Testis (tissue), 3 donors: ENCODE measurements around the gene GASK1A. TPM values are rescaled to one million over a fixed set of nuclear protein-coding genes. Genes with fewer than 3 reads are reported as not detected.

ENCODE experiments used
- DNase-seq: peaks from one replicate; pipeline ENCODE4 v3.0.0-alpha.2; 2019
- H3K27ac ChIP-seq, 2 donors: fragments of 200-600 bp; sonication (generic); one replicate each; pipeline ENCODE4 v1.5.1; 2019
- H3K27me3 ChIP-seq: fragments of 200-600 bp; sonication (generic); one replicate; pipeline ENCODE4 v1.5.1; 2019
- H3K36me3 ChIP-seq: fragments of 200-600 bp; sonication (generic); one replicate; pipeline ENCODE4 v1.5.1; 2017; ENCODE audit warnings: low read depth; ENCODE audit errors: missing control alignments
- H3K4me1 ChIP-seq: fragments of 200-600 bp; sonication (generic); one replicate; pipeline ENCODE4 v1.5.1; 2019
- H3K4me3 ChIP-seq, 2 donors: fragments of 200-600 bp; sonication (generic); one replicate each; pipeline ENCODE4 v1.5.1; 2017 to 2019
- H3K9me3 ChIP-seq: fragments of 200-600 bp; sonication (generic); one replicate; pipeline ENCODE4 v1.5.1; 2017
- POLR2A ChIP-seq: fragments of 450-650 bp; IDR thresholded peaks from one replicate; pipeline ENCODE4 v1.6.1; 2017; ENCODE audit warnings: antibody characterized with exemption, mild to moderate bottlenecking, moderate library complexity
- WGBS, 2 donors: methylation state at CpG; one replicate each; pipeline ENCODE4 v1.1.5; 2018; 5-methylcytosine and 5-hydroxymethylcytosine counted together
- intact Hi-C: fragments of 100-400 bp; cut with DNase I; formaldehyde crosslinking; loops from one replicate; pipeline ENCODE4 v1.15.1; 2023; ENCODE audit warnings: low total_unique reads
- polyA plus RNA-seq: library from polyadenylated mRNA; stranded (reverse); fragments of 350-450 nt; fragmentation: Illumina TruSeq; extraction: RNeasy Lipid Tissue Mini Kit (QIAGEN cat#74804); gene quantifications from one replicate; pipeline ENCODE4 v1.2.3, GENCODE V29; 2014; ENCODE audit warnings: low read depth, low replicate concordance; ENCODE audit not compliant: insufficient read depth
- total RNA-seq, 2 donors: library from RNA; depleted of rRNA; stranded (reverse); fragments of >200 nt; gene quantifications; one replicate each; pipeline ENCODE4 v1.2.3, GENCODE V29; 2016
- TF ChIP-seq, protein P1 (sequence below), 3 experiments: fragments of 450-650 bp in 2 of 3; fragments of 200-600 bp in 1 of 3; sonication (generic) in 1 of 3; IDR thresholded peaks; one replicate each; pipeline ENCODE4 v1.5.1; 2016 to 2019; ENCODE audit warnings: antibody characterized with exemption in 3 of 3, mild to moderate bottlenecking in 2 of 3, moderate library complexity in 1 of 3

Gene GASK1A
- total and polyA plus RNA-seq, 3 donors from 2014 or later, result 6.2 to 22.2 (median 18.7) TPM

DNA sequence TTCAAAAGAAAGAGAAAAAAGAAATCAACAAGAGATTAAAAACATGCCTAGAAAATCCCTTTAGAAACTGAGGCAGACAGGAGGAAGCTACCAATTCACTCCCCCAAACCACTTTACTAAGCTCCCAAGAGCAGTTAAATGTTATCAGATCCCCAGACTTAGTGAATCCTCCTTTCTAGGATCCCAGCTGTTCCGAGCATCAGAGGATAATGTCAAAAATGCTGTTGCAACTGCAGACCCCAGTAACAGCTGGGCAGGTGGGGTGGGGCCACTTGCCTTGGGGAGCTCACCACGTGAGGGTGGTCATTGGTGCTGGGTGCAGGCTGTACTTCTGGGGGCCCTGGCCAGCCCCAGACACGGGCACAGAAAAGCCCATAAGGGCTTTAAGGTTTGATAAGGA is 117.7 kb downstream of the GASK1A start:
- TF ChIP-seq, protein P1, sequence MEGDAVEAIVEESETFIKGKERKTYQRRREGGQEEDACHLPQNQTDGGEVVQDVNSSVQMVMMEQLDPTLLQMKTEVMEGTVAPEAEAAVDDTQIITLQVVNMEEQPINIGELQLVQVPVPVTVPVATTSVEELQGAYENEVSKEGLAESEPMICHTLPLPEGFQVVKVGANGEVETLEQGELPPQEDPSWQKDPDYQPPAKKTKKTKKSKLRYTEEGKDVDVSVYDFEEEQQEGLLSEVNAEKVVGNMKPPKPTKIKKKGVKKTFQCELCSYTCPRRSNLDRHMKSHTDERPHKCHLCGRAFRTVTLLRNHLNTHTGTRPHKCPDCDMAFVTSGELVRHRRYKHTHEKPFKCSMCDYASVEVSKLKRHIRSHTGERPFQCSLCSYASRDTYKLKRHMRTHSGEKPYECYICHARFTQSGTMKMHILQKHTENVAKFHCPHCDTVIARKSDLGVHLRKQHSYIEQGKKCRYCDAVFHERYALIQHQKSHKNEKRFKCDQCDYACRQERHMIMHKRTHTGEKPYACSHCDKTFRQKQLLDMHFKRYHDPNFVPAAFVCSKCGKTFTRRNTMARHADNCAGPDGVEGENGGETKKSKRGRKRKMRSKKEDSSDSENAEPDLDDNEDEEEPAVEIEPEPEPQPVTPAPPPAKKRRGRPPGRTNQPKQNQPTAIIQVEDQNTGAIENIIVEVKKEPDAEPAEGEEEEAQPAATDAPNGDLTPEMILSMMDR (IDR thresholded peaks at IDR 0.05), result no peak
- no peak for TF ChIP-seq POLR2A
- H3K4me1 ChIP-seq, result peaks cover 7% of the 10 kb centered on the region
- DNase-seq, result no peak
- no peak overlapping the region for H3K27ac ChIP-seq
- H3K4me3 ChIP-seq, result no peak overlapping the region
- 68 to 86% methylated on average over 3 of the region's 3 CpGs for WGBS, 2 donors
- intact Hi-C loops, result no loop called here
- no peaks in the 10 kb centered on the region for H3K27me3 ChIP-seq
- no peaks in the 10 kb centered on the region for H3K36me3 ChIP-seq
- H3K9me3 ChIP-seq, result no peaks in the 10 kb centered on the region

DNA sequence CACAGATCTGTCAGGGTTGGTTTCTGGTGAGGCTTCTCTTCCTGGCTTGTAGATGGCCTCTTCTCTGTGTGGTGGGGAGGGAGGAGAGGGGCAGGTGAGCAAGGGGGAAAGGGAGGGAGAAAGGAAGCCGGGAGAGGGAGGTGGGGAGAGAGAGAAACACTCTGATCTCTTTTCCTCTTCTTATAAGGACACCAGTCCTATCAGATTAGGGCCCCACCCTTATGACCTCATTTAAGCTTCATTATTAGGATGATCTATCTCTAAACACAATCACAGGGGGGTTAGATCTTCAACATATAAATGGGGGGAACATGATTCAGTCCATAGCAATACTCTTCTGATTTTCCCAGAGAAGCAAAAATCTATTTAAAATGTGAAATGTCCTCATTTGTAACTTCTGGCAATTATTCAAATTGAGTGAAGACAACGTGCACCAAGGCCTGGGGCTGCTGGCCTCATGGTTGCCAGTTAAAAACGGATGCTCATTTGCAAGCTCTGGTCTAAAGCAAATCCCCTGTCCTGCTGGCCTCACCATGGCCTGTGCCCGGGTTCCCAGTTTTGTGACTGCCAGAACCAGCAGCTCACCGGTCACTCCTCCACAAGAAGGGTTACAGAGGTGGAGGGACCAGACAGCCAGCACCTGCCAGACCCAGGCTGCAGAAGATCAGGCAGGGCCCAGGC is 118.4 kb downstream of the GASK1A start:
- no peaks in the 10 kb centered on the region for H3K9me3 ChIP-seq
- H3K27ac ChIP-seq, result no peak overlapping the region
- intact Hi-C loops, result no loop called here
- 37 to 44% methylated on average over 5 of the region's 5 CpGs for WGBS, 2 donors
- H3K27me3 ChIP-seq, result no peaks in the 10 kb centered on the region
- H3K36me3 ChIP-seq, result no peaks in the 10 kb centered on the region
- H3K4me3 ChIP-seq, result no peak overlapping the region
- TF ChIP-seq POLR2A, result no peak
- TF ChIP-seq, protein P1 (IDR thresholded peaks at IDR 0.05), result no peak
- DNase-seq, result no peak
- H3K4me1 ChIP-seq, result peaks cover 7% of the 10 kb centered on the region

DNA sequence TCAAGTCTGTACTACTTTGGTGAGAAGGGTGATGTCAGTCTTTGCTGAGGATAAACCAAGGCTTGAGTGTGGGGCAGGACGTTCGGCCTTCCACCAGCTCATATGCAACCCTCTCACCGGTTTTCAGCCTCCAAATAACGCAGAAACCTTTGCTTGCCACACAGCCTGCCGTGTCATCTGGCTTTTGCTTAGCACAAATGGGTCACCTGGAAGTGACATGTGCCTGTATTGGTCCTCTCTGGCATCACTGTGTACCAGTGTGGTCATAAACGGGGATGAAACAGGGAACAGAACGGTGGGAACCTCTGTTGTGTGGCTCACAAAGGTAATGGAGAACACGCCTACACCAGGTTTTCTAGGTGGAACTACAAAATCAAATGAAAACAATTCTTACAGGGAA is 119.7 kb downstream of the GASK1A start:
- no peaks in the 10 kb centered on the region for H3K27me3 ChIP-seq
- no peak for DNase-seq
- H3K4me3 ChIP-seq, result no peak overlapping the region
- H3K4me1 ChIP-seq, result peaks cover 12% of the 10 kb centered on the region
- H3K36me3 ChIP-seq, result no peaks in the 10 kb centered on the region
- intact Hi-C loops, result no loop called here
- H3K27ac ChIP-seq, result no peak overlapping the region
- WGBS, 2 donors, result 94 to 95% methylated on average over 7 to 8 of the region's 8 CpGs
- H3K9me3 ChIP-seq, result no peaks in the 10 kb centered on the region
- TF ChIP-seq, protein P1 (IDR thresholded peaks at IDR 0.05), result no peak
- TF ChIP-seq POLR2A, result no peak

DNA sequence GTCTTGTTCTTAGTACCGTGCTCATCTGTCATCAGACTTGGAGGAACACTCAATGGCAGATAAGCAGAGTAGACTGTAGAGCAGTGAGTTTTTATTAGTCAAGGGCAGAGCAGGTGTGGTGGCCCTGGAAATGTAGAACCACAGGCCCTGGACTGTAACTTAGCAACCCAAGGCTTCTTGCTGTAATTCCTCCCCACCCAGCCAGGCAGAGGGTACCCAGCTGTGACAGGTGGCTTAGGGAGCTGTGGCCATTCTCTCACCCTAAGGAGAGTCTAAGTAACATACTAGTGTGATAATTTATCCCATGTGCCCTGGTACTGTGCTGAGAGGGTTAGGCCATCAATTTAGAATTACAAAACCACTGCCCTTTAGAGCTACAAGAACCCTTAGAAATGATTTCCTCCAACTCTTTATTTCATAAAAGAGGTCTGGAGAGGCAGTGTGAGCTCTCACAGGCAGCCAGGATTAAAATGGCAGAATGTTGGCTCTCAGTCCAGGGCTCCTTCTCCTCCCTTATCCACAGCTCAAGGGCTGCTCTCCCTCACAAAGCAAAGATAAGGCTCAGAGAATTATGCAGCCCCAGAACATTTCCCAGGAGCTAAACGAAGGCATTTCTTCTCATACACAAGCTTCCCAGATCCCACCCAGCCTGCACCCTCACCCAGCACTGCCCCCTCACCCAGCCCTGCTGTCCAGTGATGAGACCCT is 123.8 kb downstream of the GASK1A start:
- intact Hi-C loops, result no loop called here
- 42 to 68% methylated on average over 2 of the region's 2 CpGs for WGBS, 2 donors
- Histone ChIP-seq H3K36me3 (no peaks in the 10 kb centered on the region), H3K4me3 (no peak overlapping the region), H3K27me3 (no peaks in the 10 kb centered on the region), H3K4me1 (peaks cover 15% of the 10 kb centered on the region), H3K27ac (peak overlapping the region in 1 of 2 donors; percentile 6), H3K9me3 (no peaks in the 10 kb centered on the region)
- no peak for DNase-seq
- TF ChIP-seq, protein P1 (IDR thresholded peaks at IDR 0.05), result no peak
- no peak for TF ChIP-seq POLR2A
